Natural killer cell (primary cell): ENCODE data around the gene DGAT2. TPM values are rescaled to one million over a fixed set of nuclear protein-coding genes. Genes with fewer than 3 reads are reported as not detected.

Experiments
- ATAC-seq, 3 donors: fragments of 150-1000 bp in 2 of 3; fragments of 200-7000 bp in 1 of 3; cut with Tn5 transposase; 1 replicate in 1 of 3; 2 replicates in 2 of 3; pipeline ENCODE4 v1.10.0; 2021; ENCODE audit warnings: mild to moderate bottlenecking in 2 of 3, moderate library complexity in 2 of 3
- DNase-seq, 2 donors: peaks; one replicate each; pipeline versions ENCODE4 v3.0.0 to v3.0.0-alpha.2; 2013 to 2021; ENCODE audit warnings: mixed read lengths in 1 of 2
- H3K27ac ChIP-seq: one replicate; pipeline ENCODE4 v1.5.1; 2013; ENCODE audit warnings: mild to moderate bottlenecking, low read length
- H3K27me3 ChIP-seq: one replicate; pipeline ENCODE4 v1.6.1; 2013; ENCODE audit warnings: low read length; ENCODE audit not compliant: control insufficient read depth, insufficient read depth
- H3K36me3 ChIP-seq: one replicate; pipeline ENCODE4 v1.6.1; 2013; ENCODE audit warnings: low read length; ENCODE audit not compliant: control insufficient read depth, insufficient read depth
- H3K4me1 ChIP-seq: one replicate; pipeline ENCODE4 v1.6.1; 2013; ENCODE audit warnings: low read length; ENCODE audit not compliant: control insufficient read depth, insufficient read depth
- H3K4me3 ChIP-seq: one replicate; pipeline ENCODE4 v1.5.1; 2013; ENCODE audit warnings: low read length
- H3K9me3 ChIP-seq: one replicate; pipeline ENCODE4 v1.6.1; 2013; ENCODE audit warnings: low read length; ENCODE audit not compliant: control insufficient read depth, insufficient read depth
- H3K27ac Mint-ChIP-seq, 2 donors: one replicate each; pipeline ENCODE4 v1.8.0; 2022; ENCODE audit warnings: mild to moderate bottlenecking in 2 of 2, mixed read lengths in 2 of 2, moderate library complexity in 1 of 2
- H3K27me3 Mint-ChIP-seq, 2 donors: one replicate each; pipeline ENCODE4 v1.8.0; 2022; ENCODE audit warnings: low read depth in 2 of 2, mixed read lengths in 2 of 2
- H3K36me3 Mint-ChIP-seq: one replicate; pipeline ENCODE4 v1.8.0; 2022; ENCODE audit warnings: mixed read lengths
- H3K4me1 Mint-ChIP-seq, 2 donors: one replicate each; pipeline ENCODE4 v1.8.0; 2022; ENCODE audit warnings: mixed read lengths in 2 of 2
- H3K4me3 Mint-ChIP-seq: one replicate; pipeline ENCODE4 v1.8.0; 2022; ENCODE audit warnings: mild to moderate bottlenecking, moderate library complexity, mixed read lengths
- H3K9me3 Mint-ChIP-seq, 2 donors: one replicate each; pipeline ENCODE4 v1.8.0; 2022; ENCODE audit warnings: mixed read lengths in 2 of 2
- CTCF ChIP-seq: fragments of 200-600 bp; IDR thresholded peaks from one replicate; pipeline ENCODE4 v1.8.0; 2022; ENCODE audit warnings: antibody characterized with exemption
- WGBS: methylation state at CpG from one replicate; pipeline ENCODE4 v1.1.7; 2013; ENCODE audit warnings: missing lambda C conversion rate; ENCODE audit not compliant: insufficient coverage; 5-methylcytosine and 5-hydroxymethylcytosine counted together
- intact Hi-C: fragments of 100-400 bp; cut with micrococcal nuclease; formaldehyde crosslinking; loops from one replicate; pipeline ENCODE4 v1.14.2; 2022
- total RNA-seq, 4 donors: library from RNA; stranded (reverse); fragments of 120-200 nt in 1 of 4; gene quantifications; one replicate each; pipeline versions ENCODE4 v1.2.3 to v1.2.4, GENCODE V29; 2013 to 2022

Gene DGAT2
- total RNA-seq, 3 donors from 2014 or later (not counting 1 experiment from before 2014, with no cell fraction given) = 0.24 to 2.8 (median 0.75) TPM

- Mint-ChIP-seq H3K27ac (no peak overlapping the region), H3K27me3 (no peaks in the 10 kb centered on the region), H3K36me3 (no peaks in the 10 kb centered on the region), H3K4me1 (no peaks in the 10 kb centered on the region), H3K4me3 (no peak overlapping the region), H3K9me3 (no peaks in the 10 kb centered on the region)
- Histone ChIP-seq H3K9me3 (no peaks in the 10 kb centered on the region), H3K4me3 (no peak overlapping the region), H3K27ac (no peak overlapping the region), H3K4me1 (no peaks in the 10 kb centered on the region), H3K27me3 (no peaks in the 10 kb centered on the region), H3K36me3 (no peaks in the 10 kb centered on the region)
- ATAC-seq (no peak), DNase-seq (no peak)
- no peak for TF ChIP-seq CTCF
- WGBS = 91% methylated on average over 8 of the region's 8 CpGs
- intact Hi-C loops = no loop called here
These were observed 17.6 kb downstream of the DGAT2 start for GRCh38 chr11:75786101-75786736.

- H3K27ac ChIP-seq = no peak overlapping the region
- no peak overlapping the region for H3K27ac Mint-ChIP-seq
- H3K36me3 Mint-ChIP-seq = no peaks in the 10 kb centered on the region
- H3K9me3 ChIP-seq = no peaks in the 10 kb centered on the region
- H3K4me3 ChIP-seq = no peak overlapping the region
- H3K27me3 ChIP-seq = no peaks in the 10 kb centered on the region
- no peaks in the 10 kb centered on the region for H3K4me1 ChIP-seq
- TF ChIP-seq CTCF = no peak
- no peaks in the 10 kb centered on the region for H3K9me3 Mint-ChIP-seq
- intact Hi-C loops = no loop called here
- no peak for ATAC-seq
- DNase-seq = no peak
- H3K4me1 Mint-ChIP-seq = no peaks in the 10 kb centered on the region
- no peaks in the 10 kb centered on the region for H3K36me3 ChIP-seq
- WGBS = 89% methylated on average over 3 of the region's 3 CpGs
- no peak overlapping the region for H3K4me3 Mint-ChIP-seq
- no peaks in the 10 kb centered on the region for H3K27me3 Mint-ChIP-seq
These were observed 20.9 kb downstream of the DGAT2 start for GRCh38 chr11:75789521-75789920.

- Mint-ChIP-seq H3K9me3 (no peaks in the 10 kb centered on the region), H3K27me3 (no peaks in the 10 kb centered on the region), H3K4me3 (no peak overlapping the region), H3K36me3 (no peaks in the 10 kb centered on the region), H3K4me1 (no peaks in the 10 kb centered on the region), H3K27ac (no peak overlapping the region)
- H3K4me1 ChIP-seq = no peaks in the 10 kb centered on the region
- ATAC-seq (no peak), DNase-seq (no peak)
- no peak overlapping the region for H3K27ac ChIP-seq
- 90% methylated on average over 2 of the region's 2 CpGs for WGBS
- H3K4me3 ChIP-seq = no peak overlapping the region
- TF ChIP-seq CTCF = no peak
- no peaks in the 10 kb centered on the region for H3K36me3 ChIP-seq
- intact Hi-C loops = no loop called here
- H3K27me3 ChIP-seq = no peaks in the 10 kb centered on the region
- H3K9me3 ChIP-seq = no peaks in the 10 kb centered on the region
These were observed 22.4 kb downstream of the DGAT2 start for GRCh38 chr11:75790986-75791385.

GRCh38 chr11:75792127-75792731 lies 23.7 kb downstream of the DGAT2 start:
- H3K36me3 ChIP-seq = no peaks in the 10 kb centered on the region
- H3K27me3 Mint-ChIP-seq = no peaks in the 10 kb centered on the region

More at GRCh38 chr11:75792127-75792731, 23.7 kb downstream of the DGAT2 start:
- 88% methylated on average over 6 of the region's 6 CpGs for WGBS
- TF ChIP-seq CTCF = no peak
- Mint-ChIP-seq H3K4me3 (no peak overlapping the region), H3K9me3 (no peaks in the 10 kb centered on the region), H3K4me1 (no peaks in the 10 kb centered on the region), H3K27ac (no peak overlapping the region), H3K36me3 (no peaks in the 10 kb centered on the region)
- no peaks in the 10 kb centered on the region for H3K4me1 ChIP-seq
- H3K27me3 ChIP-seq = no peaks in the 10 kb centered on the region
- DNase-seq = no peak
- H3K27ac ChIP-seq = no peak overlapping the region
- ATAC-seq = no peak
- H3K4me3 ChIP-seq = no peak overlapping the region
- no peaks in the 10 kb centered on the region for H3K9me3 ChIP-seq
- intact Hi-C loops = no loop called here
